ENCODE measurements around the gene NUDT17. TPM values are rescaled to one million over a fixed set of nuclear protein-coding genes. Genes with fewer than 3 reads are reported as not detected.
A peak's percentile ranks its signal among the peaks of the same experiment; 100 is the strongest.

Gene NUDT17
- total and polyA plus RNA-seq, 3 experiments from 2014 or later: 1.6 to 2.8 (median 2.2) TPM

DNA sequence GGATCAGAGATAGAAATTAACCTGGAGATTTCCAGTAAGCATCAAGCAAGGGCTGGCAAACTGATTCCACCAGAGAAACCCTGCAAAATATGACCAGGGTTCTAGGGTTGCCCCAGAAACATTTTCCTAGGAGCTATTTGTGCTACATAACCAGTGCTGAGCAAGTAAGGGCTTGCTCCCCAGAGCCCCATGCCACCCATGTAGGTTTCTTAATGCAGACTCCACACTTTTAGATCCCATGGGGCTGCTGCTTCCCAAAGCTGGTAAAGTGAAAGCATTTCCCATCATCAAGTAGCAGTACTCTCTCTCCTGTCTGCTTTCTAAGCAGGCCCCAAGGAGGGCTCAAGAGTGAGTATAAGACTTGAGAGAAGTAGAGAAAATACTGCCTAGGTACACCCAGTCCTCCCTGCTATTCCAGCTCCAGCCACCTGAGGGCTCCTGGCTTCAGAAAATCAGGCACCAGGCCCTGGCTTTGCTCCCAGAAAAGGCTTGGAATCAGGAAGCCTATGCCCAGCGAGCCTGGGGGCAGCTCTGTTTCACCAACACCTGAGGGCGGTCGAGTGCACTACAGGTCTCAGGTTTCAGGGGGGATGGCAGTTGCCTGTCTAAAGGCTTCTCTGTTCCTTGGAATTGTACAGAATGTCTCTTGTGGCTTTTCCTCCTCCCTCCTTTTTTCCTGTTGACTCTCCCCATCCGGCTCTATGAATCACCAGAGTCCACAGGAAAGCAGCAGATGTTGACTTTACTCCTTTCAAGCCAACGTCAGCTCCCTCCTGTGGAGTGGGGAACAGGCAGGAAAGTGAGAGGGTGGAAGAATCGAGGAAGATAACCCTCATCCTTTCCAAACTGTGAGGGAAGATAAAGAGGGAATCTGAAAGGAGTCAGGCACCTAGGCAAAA lies 46.4 kb downstream of the NUDT17 start:
- DNase-seq: peak in 4 of 5 donors; percentile 6 to 59 (median 32)
- no peaks in the 10 kb centered on the region for H3K4me1 ChIP-seq (ENCODE audit: insufficient read depth, low read length)
- H3K4me3 ChIP-seq (ENCODE audit: low read length): no peak overlapping the region
- H3K9me3 Mint-ChIP-seq: no peaks in the 10 kb centered on the region
- CTCF ChIA-PET: interaction anchor here (0.6 to 4.8 kb wide), 21 partner anchors 13 to 146 kb away, joined by 3 to 29 read pairs (median 5); partner anchors contain the start of genes ANKRD34A, HJV, ITGA10 and LIX1L
- peaks cover 0 to 1% (median under 1%) of the 10 kb centered on the region in 3 donors for H3K4me1 Mint-ChIP-seq
- H3K4me3 Mint-ChIP-seq: no peak overlapping the region
- H3K27me3 Mint-ChIP-seq: no peaks in the 10 kb centered on the region
- H3K27ac Mint-ChIP-seq: peak overlapping the region in 1 of 8 donors; percentile 83
- peaks cover 0 to 2% (median 2%) of the 10 kb centered on the region in 3 donors for H3K36me3 Mint-ChIP-seq
- H3K36me3 ChIP-seq (ENCODE audit: insufficient read depth, low read length): no peaks in the 10 kb centered on the region
- H3K27me3 ChIP-seq (ENCODE audit: insufficient read depth, low read length, poor library complexity, severe bottlenecking): no peaks in the 10 kb centered on the region
- POLR2A ChIA-PET: interaction anchor here (0.6 to 0.7 kb wide), 2 partner anchors 33 to 140 kb away, joined by 4 read pairs; partner anchors contain the start of gene PIAS3
- H3K9me3 ChIP-seq (ENCODE audit: low read length): no peaks in the 10 kb centered on the region
- no peak overlapping the region for H3K27ac ChIP-seq (ENCODE audit: low read depth, low read length)

DNA sequence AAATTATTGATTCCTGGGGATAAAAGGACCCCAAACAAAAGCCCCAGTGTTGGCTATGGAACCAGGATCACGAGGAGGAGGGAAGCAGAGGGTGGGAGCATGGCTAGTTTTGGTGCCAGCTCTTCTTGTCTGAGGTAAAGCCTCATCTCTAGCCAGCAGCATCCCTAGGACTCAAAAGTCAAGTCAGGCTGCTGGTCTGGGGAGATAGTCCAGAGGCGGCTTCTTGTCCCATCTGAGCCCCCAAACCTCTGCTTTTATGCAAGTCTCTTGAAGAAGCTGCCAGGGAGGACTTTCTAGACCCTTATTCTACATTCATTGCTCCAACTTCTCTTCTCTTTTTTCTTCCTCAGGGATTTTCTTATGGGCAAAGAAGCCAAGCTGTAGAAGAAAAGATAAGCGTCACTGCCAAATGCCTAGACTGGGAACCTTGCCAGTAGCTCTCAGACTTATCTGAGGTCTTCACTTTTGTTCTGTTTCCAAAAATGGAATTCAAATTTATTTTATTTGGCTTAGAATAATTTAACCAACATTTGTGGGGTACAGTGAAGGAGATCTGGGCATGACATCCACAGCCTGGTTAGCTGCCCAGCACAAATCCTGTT lies 47.2 kb downstream of the NUDT17 start:
- peak overlapping the region in 1 of 8 donors; percentile 33 for H3K27ac Mint-ChIP-seq
- Histone ChIP-seq H3K36me3 (ENCODE audit: insufficient read depth, low read length) (no peaks in the 10 kb centered on the region), H3K4me1 (ENCODE audit: insufficient read depth, low read length) (no peaks in the 10 kb centered on the region), H3K4me3 (ENCODE audit: low read length) (no peak overlapping the region), H3K9me3 (ENCODE audit: low read length) (no peaks in the 10 kb centered on the region), H3K27ac (ENCODE audit: low read depth, low read length) (no peak overlapping the region), H3K27me3 (ENCODE audit: insufficient read depth, low read length, poor library complexity, severe bottlenecking) (no peaks in the 10 kb centered on the region)
- ChIA-PET CTCF (interaction anchor here (0.6 to 4.8 kb wide), 19 partner anchors 13 to 128 kb away, joined by 3 to 29 read pairs (median 6); partner anchors contain the start of genes ANKRD34A, HJV, ITGA10 and LIX1L), POLR2A (interaction anchor here (0.7 to 1.2 kb wide), 2 partner anchors 10 to 34 kb away, joined by 3 to 4 read pairs; partner anchors contain the start of gene PIAS3)
- peaks cover 0 to 2% (median 2%) of the 10 kb centered on the region in 3 donors for H3K36me3 Mint-ChIP-seq
- DNase-seq: no peak
- peak overlapping the region in 1 of 7 donors; percentile 38 for H3K4me3 Mint-ChIP-seq
- no peaks in the 10 kb centered on the region for H3K9me3 Mint-ChIP-seq
- no peaks in the 10 kb centered on the region for H3K27me3 Mint-ChIP-seq
- no peaks in the 10 kb centered on the region for H3K4me1 Mint-ChIP-seq

DNA sequence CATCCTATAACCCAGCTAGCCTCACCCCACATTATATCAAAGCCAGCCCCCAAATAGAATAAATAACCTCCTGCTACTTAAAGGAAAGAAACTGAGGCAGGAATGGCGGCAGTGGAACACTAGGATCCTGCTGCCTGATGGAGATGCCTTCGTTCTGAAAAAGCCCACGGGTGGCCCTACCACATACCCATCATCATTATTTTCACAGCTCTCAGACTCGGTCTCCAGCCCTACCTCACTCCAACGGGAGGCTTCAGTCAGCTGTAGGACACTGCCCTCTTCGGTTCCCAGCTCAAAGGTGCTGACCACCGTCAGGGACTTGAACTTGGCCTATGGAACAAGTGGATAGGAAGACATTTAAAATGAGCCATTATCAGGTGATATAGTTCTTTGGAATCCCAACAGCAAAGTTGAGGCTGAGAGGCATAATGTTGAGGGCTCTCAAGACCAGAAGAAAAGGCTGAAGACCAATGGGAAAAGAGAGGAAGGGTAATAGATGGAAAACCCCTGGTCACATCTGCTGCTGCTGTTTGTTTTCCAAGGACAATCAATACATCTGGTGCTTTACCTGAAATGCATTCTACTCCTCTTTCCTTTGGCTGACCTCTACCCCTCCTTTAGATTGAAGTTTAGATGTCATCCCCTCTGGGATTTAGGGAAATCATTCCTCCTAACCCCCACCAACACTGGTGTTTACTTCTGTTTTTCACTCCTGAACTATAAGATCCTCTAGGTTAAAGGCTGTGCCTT lies 48.1 kb downstream of the NUDT17 start:
- H3K4me3 Mint-ChIP-seq: no peak overlapping the region
- no peaks in the 10 kb centered on the region for H3K9me3 Mint-ChIP-seq
- CTCF ChIA-PET: interaction anchor here (2.2 to 4.8 kb wide), 6 partner anchors 14 to 113 kb away, joined by 6 to 29 read pairs (median 12); partner anchors contain the start of genes ANKRD34A, ITGA10, NUDT17 and POLR3GL
- Histone ChIP-seq H3K27me3 (ENCODE audit: insufficient read depth, low read length, poor library complexity, severe bottlenecking) (no peaks in the 10 kb centered on the region), H3K4me1 (ENCODE audit: insufficient read depth, low read length) (no peaks in the 10 kb centered on the region), H3K36me3 (ENCODE audit: insufficient read depth, low read length) (no peaks in the 10 kb centered on the region), H3K4me3 (ENCODE audit: low read length) (no peak overlapping the region), H3K27ac (ENCODE audit: low read depth, low read length) (no peak overlapping the region), H3K9me3 (ENCODE audit: low read length) (no peaks in the 10 kb centered on the region)
- peaks cover 0 to 6% (median 4%) of the 10 kb centered on the region in 3 donors for H3K36me3 Mint-ChIP-seq
- H3K4me1 Mint-ChIP-seq: no peaks in the 10 kb centered on the region
- no peaks in the 10 kb centered on the region for H3K27me3 Mint-ChIP-seq
- POLR2A ChIA-PET: interaction anchor here (1.2 kb wide), 1 partner anchor 11 kb away, joined by 3 read pairs; no protein-coding TSS in a partner anchor
- no peak for DNase-seq
- H3K27ac Mint-ChIP-seq: peak overlapping the region in 1 of 8 donors; percentile 12

DNA sequence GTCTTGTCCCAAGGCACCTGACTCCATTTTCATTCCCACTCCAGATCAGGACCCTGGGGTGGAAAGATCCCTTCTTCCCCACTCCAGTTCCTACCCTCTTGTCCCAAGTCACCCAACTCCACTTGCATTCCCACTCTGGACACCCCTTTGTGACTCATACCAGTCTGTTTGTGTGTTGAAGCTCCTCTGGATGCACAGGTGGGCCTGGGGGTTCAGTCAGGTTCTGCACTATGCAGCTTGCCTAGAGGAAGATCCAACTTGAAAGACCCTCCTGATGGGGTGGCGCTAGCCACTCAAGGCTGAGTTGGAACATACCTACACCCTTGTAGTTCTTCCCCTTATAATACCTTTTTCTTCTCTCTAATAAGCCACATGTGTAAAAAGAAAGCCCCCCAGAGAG lies 50.0 kb downstream of the NUDT17 start:
- H3K4me3 ChIP-seq (ENCODE audit: low read length): no peak overlapping the region
- no peak overlapping the region for H3K27ac ChIP-seq (ENCODE audit: low read depth, low read length)
- H3K27ac Mint-ChIP-seq: peak overlapping the region in 1 of 8 donors; percentile 58
- H3K9me3 Mint-ChIP-seq: no peaks in the 10 kb centered on the region
- no peaks in the 10 kb centered on the region for H3K27me3 ChIP-seq (ENCODE audit: insufficient read depth, low read length, poor library complexity, severe bottlenecking)
- no peak for DNase-seq
- H3K27me3 Mint-ChIP-seq: no peaks in the 10 kb centered on the region
- H3K36me3 ChIP-seq (ENCODE audit: insufficient read depth, low read length): no peaks in the 10 kb centered on the region
- CTCF ChIA-PET: interaction anchor here (0.7 to 1.6 kb wide), 7 partner anchors 10 to 137 kb away, joined by 3 to 7 read pairs (median 3); partner anchors contain the start of genes ITGA10 and NUDT17
- POLR2A ChIA-PET: no interaction called here
- H3K4me1 ChIP-seq (ENCODE audit: insufficient read depth, low read length): no peaks in the 10 kb centered on the region
- no peaks in the 10 kb centered on the region for H3K9me3 ChIP-seq (ENCODE audit: low read length)
- peaks cover 0 to 8% (median 4%) of the 10 kb centered on the region in 3 donors for H3K36me3 Mint-ChIP-seq
- no peaks in the 10 kb centered on the region for H3K4me1 Mint-ChIP-seq
- no peak overlapping the region for H3K4me3 Mint-ChIP-seq

DNA sequence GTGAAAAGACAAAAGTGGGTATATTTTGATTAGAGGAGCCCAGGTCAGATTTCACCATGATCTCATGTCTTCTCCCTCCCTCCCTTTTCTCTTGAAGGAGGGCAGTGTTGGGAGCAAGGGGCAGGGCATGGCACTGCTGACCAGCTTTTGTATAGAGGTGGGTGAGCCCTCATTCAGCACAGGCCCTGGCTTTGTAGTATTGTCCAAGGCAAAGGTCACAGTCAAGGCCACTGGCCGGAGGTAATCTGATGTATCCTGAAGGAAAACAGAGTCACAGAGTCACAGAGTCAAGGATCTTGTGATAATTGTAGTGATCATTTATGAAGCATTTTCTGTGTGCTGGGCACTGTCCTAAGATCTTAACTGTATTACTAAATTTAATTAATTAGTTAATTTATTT lies 52.5 kb downstream of the NUDT17 start:
- peaks cover 0 to 15% (median 7%) of the 10 kb centered on the region in 3 donors for H3K36me3 Mint-ChIP-seq
- H3K27me3 Mint-ChIP-seq: no peaks in the 10 kb centered on the region
- Histone ChIP-seq H3K27me3 (ENCODE audit: insufficient read depth, low read length, poor library complexity, severe bottlenecking) (no peaks in the 10 kb centered on the region), H3K4me1 (ENCODE audit: insufficient read depth, low read length) (no peaks in the 10 kb centered on the region), H3K4me3 (ENCODE audit: low read length) (no peak overlapping the region), H3K36me3 (ENCODE audit: insufficient read depth, low read length) (no peaks in the 10 kb centered on the region), H3K9me3 (ENCODE audit: low read length) (no peaks in the 10 kb centered on the region), H3K27ac (ENCODE audit: low read depth, low read length) (no peak overlapping the region)
- ChIA-PET CTCF (interaction anchor here (0.9 to 1.8 kb wide), 4 partner anchors 9 to 81 kb away, joined by 3 to 5 read pairs (median 4); partner anchors contain the start of gene PIAS3), POLR2A (interaction anchor here (0.7 kb wide), 1 partner anchor 109 kb away, joined by 3 read pairs; no protein-coding TSS in a partner anchor)
- no peaks in the 10 kb centered on the region for H3K9me3 Mint-ChIP-seq
- no peak for DNase-seq
- no peaks in the 10 kb centered on the region for H3K4me1 Mint-ChIP-seq
- H3K27ac Mint-ChIP-seq: no peak overlapping the region
- H3K4me3 Mint-ChIP-seq: no peak overlapping the region

Other genes starting within 250 kb of the NUDT17 start
- 10 to 100 TPM; 25.0 to 31.0 TPM for gene GPR89A, start 237.6 kb upstream of the NUDT17 start, total RNA-seq
- 20.8 TPM for gene GPR89A, start 237.6 kb upstream of the NUDT17 start, polyA plus RNA-seq
- not detected for gene PDZK1, start 138.3 kb upstream of the NUDT17 start, total RNA-seq
- 0.53 TPM for gene PDZK1, start 138.3 kb upstream of the NUDT17 start, polyA plus RNA-seq
- 10 to 100 TPM; 22.3 to 24.6 TPM for gene CD160, start 126.1 kb upstream of the NUDT17 start, total RNA-seq
- 31.6 TPM for gene CD160, start 126.1 kb upstream of the NUDT17 start, polyA plus RNA-seq
- 10 to 100 TPM; 16.9 to 17.8 TPM for gene RNF115, start 21.5 kb upstream of the NUDT17 start, total RNA-seq
- gene RNF115, start 21.5 kb upstream of the NUDT17 start, polyA plus RNA-seq: 9.1 TPM
- 10 to 100 TPM; 53.1 to 54.1 TPM for gene POLR3C, start 21.4 kb upstream of the NUDT17 start, total RNA-seq
- gene POLR3C, start 21.4 kb upstream of the NUDT17 start, polyA plus RNA-seq: 47.5 TPM
- gene PIAS3, start 13.5 kb downstream of the NUDT17 start, total RNA-seq: 10 to 100 TPM; 16.7 to 18.3 TPM
- 21.2 TPM for gene PIAS3, start 13.5 kb downstream of the NUDT17 start, polyA plus RNA-seq
- gene ANKRD35, start 40.2 kb downstream of the NUDT17 start, total RNA-seq: 1 to 10 TPM in 1 of 2 experiments, under 1 TPM in 1; 0.80 to 1.0 TPM
- gene ANKRD35, start 40.2 kb downstream of the NUDT17 start, polyA plus RNA-seq: 1.3 TPM
- 1 to 10 TPM; 2.2 to 3.4 TPM for gene ITGA10, start 64.4 kb downstream of the NUDT17 start, total RNA-seq
- not detected for gene ITGA10, start 64.4 kb downstream of the NUDT17 start, polyA plus RNA-seq
- 10 to 100 TPM; 42.0 to 43.1 TPM for gene PEX11B, start 73.1 kb downstream of the NUDT17 start, total RNA-seq
- gene PEX11B, start 73.1 kb downstream of the NUDT17 start, polyA plus RNA-seq: 46.9 TPM
- 100 to 1,000 TPM; 387 to 397 TPM for gene RBM8A, start 81.9 kb downstream of the NUDT17 start, total RNA-seq
- 192 TPM for gene RBM8A, start 81.9 kb downstream of the NUDT17 start, polyA plus RNA-seq
- gene LIX1L, start 112.4 kb downstream of the NUDT17 start, total RNA-seq: 10 to 100 TPM; 41.8 to 42.6 TPM
- gene LIX1L, start 112.4 kb downstream of the NUDT17 start, polyA plus RNA-seq: 33.5 TPM
- gene ANKRD34A, start 118.9 kb downstream of the NUDT17 start, total RNA-seq: 1 to 10 TPM; 6.9 to 8.7 TPM
- 0.97 TPM for gene ANKRD34A, start 118.9 kb downstream of the NUDT17 start, polyA plus RNA-seq
- 10 to 100 TPM; 21.6 to 22.8 TPM for gene POLR3GL, start 119.1 kb downstream of the NUDT17 start, total RNA-seq
- gene POLR3GL, start 119.1 kb downstream of the NUDT17 start, polyA plus RNA-seq: 103 TPM
- gene TXNIP, start 150.9 kb downstream of the NUDT17 start, total RNA-seq: 100 to 1,000 TPM; 167 to 170 TPM
- gene TXNIP, start 150.9 kb downstream of the NUDT17 start, polyA plus RNA-seq: 4,579 TPM
- gene HJV, start 176.1 kb downstream of the NUDT17 start, total RNA-seq: not detected
- not detected for gene HJV, start 176.1 kb downstream of the NUDT17 start, polyA plus RNA-seq